Measurements from ENCODE around the gene TRAF2. TPM values are rescaled to one million over a fixed set of nuclear protein-coding genes. Genes with fewer than 3 reads are reported as not detected.
A peak's percentile ranks its signal among the peaks of the same experiment; 100 is the strongest.

Gene TRAF2
- polyA plus RNA-seq, 2 of the 4 experiments (the other 2 are of a cell fraction), result 23.8 to 39.5 TPM

GRCh38 chr9:136950656-136951276 is 64.5 kb downstream of the TRAF2 start:
- ChIA-PET CTCF (interaction anchor here (0.5 to 11.3 kb wide), 4 partner anchors 37 to 117 kb away, joined by 3 to 282 read pairs (median 4); partner anchors contain the start of genes ABCA2 and FUT7), POLR2A (interaction anchor here (1.0 to 1.4 kb wide), 2 partner anchors 7 to 41 kb away, joined by 3 to 4 read pairs; partner anchors contain the start of gene PAXX)
- no peak for TF ChIP-seq CBX8 (IDR thresholded peaks at IDR 0.05)
- TF ChIP-seq HES2 (IDR thresholded peaks at IDR 0.05), result no peak
- TF ChIP-seq JUN (IDR thresholded peaks at IDR 0.05), result no peak
- TF ChIP-seq FOXS1 (CRISPR knock-in tag; IDR thresholded peaks at IDR 0.05), result no peak
- no peak for TF ChIP-seq CTCF (IDR thresholded peaks at IDR 0.05)
- no peak for TF ChIP-seq BHLHE40 (IDR thresholded peaks at IDR 0.05; ENCODE audit: low read depth, low read length)
- peak overlapping the region; percentile 94 to 98 for H3K27ac ChIP-seq
- H3K9me3 ChIP-seq, result no peaks in the 10 kb centered on the region
- peaks cover 31% of the 10 kb centered on the region for H3K4me1 ChIP-seq
- no peak for DNase-seq (ENCODE audit: low read depth in 1 of 2, low spot score in 1 of 2)
- ATAC-seq, result peak; percentile 2 to 4; a peak in 4 of 6 replicates
- no peak for FAIRE-seq
- WGBS (ENCODE audit: missing lambda C conversion rate), result 58% methylated on average over 7 of the region's 9 CpGs
- peak overlapping the region; percentile 92 for H3K4me2 ChIP-seq
- H3K4me3 ChIP-seq, result peak overlapping the region; percentile 60

- H3K4me1 ChIP-seq, result peaks cover 31% of the 10 kb centered on the region
- H3K9me3 ChIP-seq, result no peaks in the 10 kb centered on the region
- no peak within 1 kb of the TSS for H3K4me3 ChIP-seq
- ChIA-PET POLR2A (interaction anchor here (1.0 kb wide), 1 partner anchor 40 kb away, joined by 4 read pairs; the partner anchor contains the start of gene PAXX), CTCF (interaction anchor here (1.5 to 11.3 kb wide), 2 partner anchors 80 to 116 kb away, joined by 4 to 282 read pairs; partner anchors contain the start of genes ABCA2 and FUT7)
- ATAC-seq (no peak), DNase-seq (ENCODE audit: low read depth in 1 of 2, low spot score in 1 of 2) (no peak), FAIRE-seq (no peak)
- H3K27ac ChIP-seq, result peak within 1 kb of the TSS in 1 of 2 experiments; percentile 98; a peak in 3 of 6 replicates
- no peak within 1 kb of the TSS for H3K4me2 ChIP-seq
- WGBS (ENCODE audit: missing lambda C conversion rate), result 86% methylated on average over 7 of the region's 14 CpGs
- TF ChIP-seq ZFP36 (IDR thresholded peaks at IDR 0.05; ENCODE audit: borderline replicate concordance, partially characterized antibody) (no peak), CBX2 (IDR thresholded peaks at IDR 0.05; ENCODE audit: borderline replicate concordance, low read depth) (no peak), HMGXB4 (CRISPR knock-in tag; IDR thresholded peaks at IDR 0.05; ENCODE audit: borderline replicate concordance) (no peak), SREBF2 (IDR thresholded peaks at IDR 0.05) (no peak), ZSCAN20 (CRISPR knock-in tag; IDR thresholded peaks at IDR 0.05) (no peak), EHMT2 (IDR thresholded peaks at IDR 0.05; ENCODE audit: low read depth) (no peak), BCL3 (IDR thresholded peaks at IDR 0.05) (no peak), NR3C1 (IDR thresholded peaks at IDR 0.05) (no peak), POLR2AphosphoS2 (conservative IDR thresholded peaks at IDR 0.05; ENCODE audit: low read length) (no peak), FOXS1 (CRISPR knock-in tag; IDR thresholded peaks at IDR 0.05) (no peak), HOXB5 (CRISPR knock-in tag; IDR thresholded peaks at IDR 0.05) (no peak), CBX8 (IDR thresholded peaks at IDR 0.05) (no peak), MYC (IDR thresholded peaks at IDR 0.05; ENCODE audit: borderline replicate concordance, low read length) (no peak), CHD2 (IDR thresholded peaks at IDR 0.05; ENCODE audit: low read length, partially characterized antibody) (no peak), USF2 (IDR thresholded peaks at IDR 0.05) (no peak), ZC3H11A (IDR thresholded peaks at IDR 0.05) (no peak), PHF8 (IDR thresholded peaks at IDR 0.05; ENCODE audit: borderline replicate concordance, low read depth) (no peak), MAFK (IDR thresholded peaks at IDR 0.05; ENCODE audit: partially characterized antibody) (no peak), HOXA7 (CRISPR knock-in tag; IDR thresholded peaks at IDR 0.05) (no peak), FOSB (CRISPR knock-in tag; IDR thresholded peaks at IDR 0.05) (no peak)
Observed at GRCh38 chr9:136951541-136952320, 65.4 kb downstream of the TRAF2 start, which contains the start of gene LCN12. TSS of gene LCN12 (plus strand) at chr9:136952273. CDS start at chr9:136952328, 55 bp downstream.
